Epidermal melanocyte (primary cell): ENCODE measurements around the gene CEACAM19.

ENCODE experiments used
- DNase-seq: peaks from one replicate; pipeline ENCODE4 v3.0.0; 2011; ENCODE audit warnings: low spot score; ENCODE audit not compliant: insufficient read length

Gene CEACAM19

GRCh38 chr19:44722131-44723121 lies 51.1 kb downstream of the CEACAM19 start:
- no peak for DNase-seq

GRCh38 chr19:44723299-44723951 lies 52.1 kb downstream of the CEACAM19 start:
- no peak for DNase-seq

GRCh38 chr19:44723952-44724319 lies 52.7 kb downstream of the CEACAM19 start:
- peak; percentile 85 for DNase-seq

GRCh38 chr19:44725251-44725650 lies 54.0 kb downstream of the CEACAM19 start:
- DNase-seq, result no peak

- DNase-seq, result no peak
Measured at GRCh38 chr19:44725684-44726083, 54.4 kb downstream of the CEACAM19 start.

- no peak for DNase-seq
Measured at GRCh38 chr19:44726465-44726864, 55.2 kb downstream of the CEACAM19 start.

GRCh38 chr19:44728178-44728577 lies 56.9 kb downstream of the CEACAM19 start:
- no peak for DNase-seq

- no peak for DNase-seq
Measured at GRCh38 chr19:44729516-44730033, 58.3 kb downstream of the CEACAM19 start.

- no peak for DNase-seq
Measured at GRCh38 chr19:44731081-44731480, 59.8 kb downstream of the CEACAM19 start.

- no peak for DNase-seq
Measured at GRCh38 chr19:44731622-44732021, 60.3 kb downstream of the CEACAM19 start.

GRCh38 chr19:44732235-44733014 lies 61.1 kb downstream of the CEACAM19 start:
- DNase-seq, result no peak
